Osteocyte (in vitro differentiated cells): ENCODE data around the gene SHC1. TPM values are rescaled to one million over a fixed set of nuclear protein-coding genes. Genes with fewer than 3 reads are reported as not detected.

Experiments
- DNase-seq: peaks from one replicate; pipeline ENCODE4 v3.0.0; 2021; ENCODE audit warnings: mixed read lengths; ENCODE audit not compliant: unreplicated experiment; ENCODE audit errors: extremely low spot score
- H3K27ac Mint-ChIP-seq: one replicate; pipeline ENCODE4 v1.8.0; 2021; ENCODE audit warnings: mild to moderate bottlenecking, mixed read lengths; ENCODE audit not compliant: unreplicated experiment
- H3K27me3 Mint-ChIP-seq: one replicate; pipeline ENCODE4 v1.8.0; 2021; ENCODE audit warnings: mixed read lengths; ENCODE audit not compliant: unreplicated experiment
- H3K36me3 Mint-ChIP-seq: one replicate; pipeline ENCODE4 v1.8.0; 2021; ENCODE audit warnings: mixed read lengths; ENCODE audit not compliant: unreplicated experiment
- H3K4me1 Mint-ChIP-seq: one replicate; pipeline ENCODE4 v1.8.0; 2021; ENCODE audit warnings: mixed read lengths; ENCODE audit not compliant: unreplicated experiment
- H3K4me3 Mint-ChIP-seq: one replicate; pipeline ENCODE4 v1.8.0; 2021; ENCODE audit warnings: mild to moderate bottlenecking, moderate library complexity, mixed read lengths; ENCODE audit not compliant: unreplicated experiment
- H3K9me3 Mint-ChIP-seq: one replicate; pipeline ENCODE4 v1.8.0; 2021; ENCODE audit warnings: mixed read lengths; ENCODE audit not compliant: unreplicated experiment
- CTCF ChIP-seq: fragments of 200-600 bp; sonication (generic); IDR thresholded peaks from 2 replicates; pipeline ENCODE4 v1.5.0; 2021; ENCODE audit warnings: antibody characterized with exemption, mild to moderate bottlenecking, moderate library complexity
- total RNA-seq: library from RNA; stranded (reverse); gene quantifications from 2 replicates; pipeline ENCODE4 v1.2.1, GENCODE V29; 2021

The SHC1 gene
- total RNA-seq, 1 donor from 2014 or later = 239 TPM

- Mint-ChIP-seq H3K36me3 (no peaks in the 10 kb centered on the region), H3K4me1 (peaks cover 26% of the 10 kb centered on the region), H3K4me3 (peak overlapping the region; percentile 99), H3K27me3 (no peaks in the 10 kb centered on the region), H3K9me3 (no peaks in the 10 kb centered on the region), H3K27ac (peak overlapping the region; percentile 99)
- DNase-seq = peak; percentile 95
- peak; percentile 33 for TF ChIP-seq CTCF
These were observed 33.2 kb downstream of the SHC1 start for GRCh38 chr1:154937085-154937987.

DNA sequence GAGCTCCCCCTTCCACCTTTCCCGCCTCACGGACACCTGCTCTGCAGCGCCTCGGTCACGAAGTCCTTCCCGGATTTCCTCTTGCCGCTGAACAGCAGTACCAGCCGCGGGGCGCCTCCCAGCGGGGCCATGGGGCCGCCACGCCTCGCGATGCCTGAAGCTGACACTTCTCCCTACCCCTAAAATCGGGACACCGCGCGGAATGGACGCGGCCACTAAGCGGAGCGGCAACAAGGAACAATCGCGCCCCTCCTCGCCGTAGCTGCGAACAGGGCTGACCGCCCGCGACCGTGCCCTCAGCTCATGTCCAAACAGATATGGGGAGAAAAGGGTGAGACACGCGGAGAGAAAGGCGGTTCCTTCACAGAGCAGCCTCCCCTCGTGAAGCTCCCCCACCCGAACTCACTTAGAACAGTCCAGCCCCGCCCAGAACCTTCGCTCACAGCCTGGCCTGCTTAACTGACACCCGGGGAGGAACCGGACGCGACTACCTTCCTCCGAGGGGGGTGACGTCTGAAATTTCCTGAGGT is 33.9 kb downstream of the SHC1 start, which contains the start of gene PMVK:
Gene PMVK (minus strand): TSS at position 165 of the 530 bp plus-strand sequence. CDS start 34 bp downstream, at position 131.
- H3K4me3 Mint-ChIP-seq = peak within 1 kb of the TSS; percentile 99
- peaks cover 26% of the 10 kb centered on the region for H3K4me1 Mint-ChIP-seq
- peak; percentile 96 for DNase-seq
- H3K9me3 Mint-ChIP-seq = no peaks in the 10 kb centered on the region
- H3K27ac Mint-ChIP-seq = peak within 1 kb of the TSS; percentile 99
- no peaks in the 10 kb centered on the region for H3K27me3 Mint-ChIP-seq
- H3K36me3 Mint-ChIP-seq = peaks cover under 1% of the 10 kb centered on the region
- peak; percentile 31 for TF ChIP-seq CTCF

DNA sequence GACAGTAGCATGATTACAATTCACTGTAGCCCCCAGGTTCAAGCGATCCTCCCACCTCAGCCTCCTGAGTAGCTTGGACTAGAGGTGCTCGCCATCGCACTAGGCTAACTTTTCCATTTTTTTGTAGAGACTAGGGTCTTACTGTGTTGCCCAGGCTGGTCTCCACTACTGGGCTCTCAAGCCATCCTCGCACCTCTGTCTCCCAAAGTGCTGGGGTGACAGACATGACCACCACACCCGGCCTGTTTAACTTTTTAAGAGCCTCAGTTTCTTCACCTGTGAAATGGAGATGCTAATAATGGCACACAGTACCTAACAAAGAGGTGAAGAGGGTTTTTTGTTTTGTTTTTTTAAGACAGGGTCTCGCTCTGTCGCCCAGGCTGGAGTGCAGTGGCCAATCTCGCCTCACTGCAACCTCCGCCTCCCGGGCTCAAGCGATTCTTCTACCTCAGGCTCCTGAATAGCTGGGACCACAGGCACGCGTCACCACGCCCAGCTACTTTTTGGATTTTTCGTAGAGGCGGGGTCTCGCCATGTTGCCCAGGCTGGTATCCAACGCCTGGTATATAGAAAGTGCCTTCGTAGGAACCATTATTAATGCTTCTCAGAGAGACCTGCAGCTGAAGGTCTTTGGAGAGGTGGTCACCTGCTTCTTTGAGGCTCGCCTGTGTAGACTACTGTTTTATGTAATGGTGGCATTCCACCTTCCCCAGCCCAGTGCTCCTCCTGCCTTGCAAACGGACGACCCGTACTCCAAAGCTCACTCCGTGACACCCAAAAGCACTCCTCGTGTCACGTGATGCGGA is 34.6 kb downstream of the SHC1 start:
- Mint-ChIP-seq H3K27me3 (no peaks in the 10 kb centered on the region), H3K36me3 (peaks cover 4% of the 10 kb centered on the region), H3K27ac (peak overlapping the region; percentile 99), H3K4me1 (peaks cover 26% of the 10 kb centered on the region), H3K4me3 (peak overlapping the region; percentile 99), H3K9me3 (no peaks in the 10 kb centered on the region)
- no peak for DNase-seq
- no peak for TF ChIP-seq CTCF

GRCh38 chr1:154934358-154934948 is 36.1 kb downstream of the SHC1 start:
- Mint-ChIP-seq H3K27ac (no peak overlapping the region), H3K4me3 (no peak overlapping the region), H3K27me3 (no peaks in the 10 kb centered on the region), H3K36me3 (peaks cover 9% of the 10 kb centered on the region), H3K9me3 (no peaks in the 10 kb centered on the region), H3K4me1 (peaks cover 26% of the 10 kb centered on the region)
- no peak for DNase-seq
- no peak for TF ChIP-seq CTCF
